ENCODE results near the gene JAG2.
A peak's percentile ranks its signal among the peaks of the same experiment; 100 is the strongest.

The JAG2 gene

GRCh38 chr14:105179191-105179590 lies 10.6 kb upstream of the JAG2 start:
- Mint-ChIP-seq H3K27me3 (ENCODE audit: low read depth) (peaks cover 11% of the 10 kb centered on the region), H3K4me3 (no peak overlapping the region), H3K36me3 (ENCODE audit: low read depth) (no peaks in the 10 kb centered on the region), H3K9me3 (no peaks in the 10 kb centered on the region), H3K4me1 (peaks cover 9% of the 10 kb centered on the region), H3K27ac (no peak overlapping the region)
- TF ChIP-seq, protein P1, sequence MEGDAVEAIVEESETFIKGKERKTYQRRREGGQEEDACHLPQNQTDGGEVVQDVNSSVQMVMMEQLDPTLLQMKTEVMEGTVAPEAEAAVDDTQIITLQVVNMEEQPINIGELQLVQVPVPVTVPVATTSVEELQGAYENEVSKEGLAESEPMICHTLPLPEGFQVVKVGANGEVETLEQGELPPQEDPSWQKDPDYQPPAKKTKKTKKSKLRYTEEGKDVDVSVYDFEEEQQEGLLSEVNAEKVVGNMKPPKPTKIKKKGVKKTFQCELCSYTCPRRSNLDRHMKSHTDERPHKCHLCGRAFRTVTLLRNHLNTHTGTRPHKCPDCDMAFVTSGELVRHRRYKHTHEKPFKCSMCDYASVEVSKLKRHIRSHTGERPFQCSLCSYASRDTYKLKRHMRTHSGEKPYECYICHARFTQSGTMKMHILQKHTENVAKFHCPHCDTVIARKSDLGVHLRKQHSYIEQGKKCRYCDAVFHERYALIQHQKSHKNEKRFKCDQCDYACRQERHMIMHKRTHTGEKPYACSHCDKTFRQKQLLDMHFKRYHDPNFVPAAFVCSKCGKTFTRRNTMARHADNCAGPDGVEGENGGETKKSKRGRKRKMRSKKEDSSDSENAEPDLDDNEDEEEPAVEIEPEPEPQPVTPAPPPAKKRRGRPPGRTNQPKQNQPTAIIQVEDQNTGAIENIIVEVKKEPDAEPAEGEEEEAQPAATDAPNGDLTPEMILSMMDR (IDR thresholded peaks at IDR 0.05; ENCODE audit: unreplicated experiment in 3 of 3): no peak

- Mint-ChIP-seq H3K4me1 (peaks cover 9% of the 10 kb centered on the region), H3K36me3 (ENCODE audit: low read depth) (no peaks in the 10 kb centered on the region), H3K9me3 (no peaks in the 10 kb centered on the region), H3K27me3 (ENCODE audit: low read depth) (peaks cover 11% of the 10 kb centered on the region), H3K4me3 (peak overlapping the region; percentile 61 to 79 (median 69)), H3K27ac (no peak overlapping the region)
- TF ChIP-seq, protein P1 (IDR thresholded peaks at IDR 0.05; ENCODE audit: unreplicated experiment in 3 of 3): no peak
Measured at GRCh38 chr14:105178868-105179140, 10.2 kb upstream of the JAG2 start.

DNA sequence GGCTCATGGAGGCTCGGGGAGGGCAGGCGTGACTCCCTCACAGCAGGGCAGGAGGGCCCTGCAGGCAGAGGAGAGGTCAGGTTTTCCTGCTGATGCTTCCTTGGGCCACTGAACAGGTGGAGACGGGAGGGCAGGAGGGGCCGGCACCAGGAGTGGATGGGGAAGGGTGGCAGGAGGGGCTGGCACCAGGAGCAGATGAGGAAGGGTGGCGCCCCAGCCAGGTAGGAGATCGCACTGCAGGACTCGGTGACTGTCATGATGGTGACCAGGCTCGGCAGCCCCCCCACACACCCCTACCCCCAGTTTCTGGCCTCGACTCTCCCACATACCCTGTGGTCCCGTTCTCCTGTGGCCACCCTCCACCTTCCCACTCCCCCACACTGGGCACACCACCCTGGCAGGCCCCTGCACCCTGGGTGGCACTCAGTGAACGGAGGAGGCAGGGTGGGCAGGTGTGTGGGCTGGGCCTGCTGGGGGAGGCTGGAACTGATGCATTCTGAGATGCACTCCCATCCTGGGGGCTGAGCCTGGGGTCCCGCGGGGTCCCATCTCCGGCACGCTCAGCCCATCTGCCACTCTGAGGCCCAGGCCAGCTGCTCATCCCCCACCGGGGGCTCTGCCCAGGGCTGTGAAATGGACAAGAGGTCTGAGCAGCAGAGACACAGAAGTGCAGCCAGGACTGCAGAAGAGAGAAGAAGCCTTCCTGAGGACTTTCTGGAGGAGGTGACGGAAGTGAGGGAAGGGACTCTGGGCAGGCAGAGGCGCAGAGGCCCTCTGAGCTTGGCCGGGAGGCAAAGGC lies 9.7 kb upstream of the JAG2 start:
- H3K27me3 Mint-ChIP-seq (ENCODE audit: low read depth): peaks cover 6% of the 10 kb centered on the region
- H3K9me3 Mint-ChIP-seq: no peaks in the 10 kb centered on the region
- H3K4me3 Mint-ChIP-seq: peak overlapping the region; percentile 61 to 79 (median 69)
- peaks cover 8% of the 10 kb centered on the region for H3K4me1 Mint-ChIP-seq
- no peak overlapping the region for H3K27ac Mint-ChIP-seq
- TF ChIP-seq, protein P1 (IDR thresholded peaks at IDR 0.05; ENCODE audit: unreplicated experiment in 3 of 3): no peak
- no peaks in the 10 kb centered on the region for H3K36me3 Mint-ChIP-seq (ENCODE audit: low read depth)

DNA sequence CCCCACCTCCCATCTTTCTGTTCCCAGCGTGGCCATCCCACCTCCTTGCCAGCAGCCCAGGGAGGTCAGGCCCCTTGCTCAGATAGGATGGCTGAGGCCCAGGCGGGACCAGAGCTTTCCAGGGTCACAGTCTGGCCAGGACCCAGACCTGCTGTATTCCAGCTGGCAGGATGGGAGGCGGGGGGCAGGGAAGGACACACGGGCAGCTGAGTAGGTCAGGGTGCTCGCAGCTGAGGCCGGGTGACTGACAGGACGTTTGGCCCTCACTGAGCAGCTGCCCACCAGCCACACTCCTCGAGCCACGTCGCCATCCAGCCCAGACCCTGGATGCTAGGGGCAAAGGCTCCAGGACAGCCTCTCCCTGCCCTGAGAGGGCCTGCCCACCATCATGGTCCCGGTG lies 8.5 kb upstream of the JAG2 start:
- Mint-ChIP-seq H3K9me3 (no peaks in the 10 kb centered on the region), H3K4me3 (no peak overlapping the region), H3K27ac (no peak overlapping the region), H3K36me3 (ENCODE audit: low read depth) (no peaks in the 10 kb centered on the region), H3K4me1 (peaks cover 1% of the 10 kb centered on the region), H3K27me3 (ENCODE audit: low read depth) (peaks cover 2% of the 10 kb centered on the region)
- TF ChIP-seq, protein P1 (IDR thresholded peaks at IDR 0.05; ENCODE audit: unreplicated experiment in 3 of 3): no peak

GRCh38 chr14:105176513-105176912 lies 7.9 kb upstream of the JAG2 start:
- TF ChIP-seq, protein P1 (IDR thresholded peaks at IDR 0.05; ENCODE audit: unreplicated experiment in 3 of 3): no peak
- Mint-ChIP-seq H3K36me3 (ENCODE audit: low read depth) (no peaks in the 10 kb centered on the region), H3K27me3 (ENCODE audit: low read depth) (peaks cover 3% of the 10 kb centered on the region), H3K9me3 (no peaks in the 10 kb centered on the region), H3K27ac (peak overlapping the region in 1 of 3 experiments; percentile 13), H3K4me3 (peak overlapping the region in 1 of 3 experiments; percentile 38), H3K4me1 (peaks cover 3% of the 10 kb centered on the region)

Measured in nephron (organoid).